ENCODE data around the gene EVC2. TPM values are rescaled to one million over a fixed set of nuclear protein-coding genes. Genes with fewer than 3 reads are reported as not detected.

Gene EVC2
- total RNA-seq, 1 experiment from 2014 or later = 3.2 TPM

DNA sequence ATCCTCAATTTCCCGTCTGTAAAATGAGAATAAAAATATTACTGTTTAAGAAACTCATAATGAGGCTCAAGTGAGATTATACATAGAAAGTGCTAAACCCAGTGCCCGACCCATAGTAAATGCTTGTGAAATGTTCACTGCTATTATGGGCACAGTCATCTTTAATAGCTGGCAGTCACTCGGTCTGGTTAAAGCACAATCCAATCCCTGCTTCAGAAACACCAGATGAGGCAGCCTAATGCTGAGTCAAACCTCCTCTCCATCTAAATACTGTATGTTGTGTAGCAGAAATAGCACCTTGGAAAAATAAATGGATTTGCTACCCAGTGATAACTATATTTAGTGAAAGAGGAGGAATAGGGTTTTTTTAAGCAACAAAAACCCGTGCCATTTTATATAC lies 14.5 kb downstream of the EVC2 start:
- DNase-seq (no peak), ATAC-seq (no peak)
- BruUV-seq (replicated peaks) = no TSS peak
- Histone ChIP-seq H4K20me1 (ENCODE audit: low read length) (no peaks in the 10 kb centered on the region), H3K27ac (ENCODE audit: low read length) (no peak overlapping the region), H2AFZ (ENCODE audit: low read length) (no peak overlapping the region), H3K4me3 (ENCODE audit: low read length) (no peak overlapping the region), H3K4me2 (ENCODE audit: low read length) (no peak overlapping the region), H3K27me3 (ENCODE audit: low read length) (no peaks in the 10 kb centered on the region), H3K9me3 (ENCODE audit: low read length) (no peaks in the 10 kb centered on the region), H3K9ac (ENCODE audit: low read length) (no peak overlapping the region), H3K79me2 (ENCODE audit: low read length) (no peaks in the 10 kb centered on the region), H3F3A (ENCODE audit: low read length, unreplicated experiment) (no peaks in the 10 kb centered on the region), H3K9me2 (replicated peaks; ENCODE audit: low read length) (no peaks in the 10 kb centered on the region), H3K4me1 (ENCODE audit: insufficient read depth, low read length) (no peaks in the 10 kb centered on the region), H3K36me3 (ENCODE audit: low read depth, low read length) (no peaks in the 10 kb centered on the region)
- TF ChIP-seq EZH2 (IDR thresholded peaks at IDR 0.05; ENCODE audit: low read length, unreplicated experiment) = no peak
- TF ChIP-seq, protein P1, sequence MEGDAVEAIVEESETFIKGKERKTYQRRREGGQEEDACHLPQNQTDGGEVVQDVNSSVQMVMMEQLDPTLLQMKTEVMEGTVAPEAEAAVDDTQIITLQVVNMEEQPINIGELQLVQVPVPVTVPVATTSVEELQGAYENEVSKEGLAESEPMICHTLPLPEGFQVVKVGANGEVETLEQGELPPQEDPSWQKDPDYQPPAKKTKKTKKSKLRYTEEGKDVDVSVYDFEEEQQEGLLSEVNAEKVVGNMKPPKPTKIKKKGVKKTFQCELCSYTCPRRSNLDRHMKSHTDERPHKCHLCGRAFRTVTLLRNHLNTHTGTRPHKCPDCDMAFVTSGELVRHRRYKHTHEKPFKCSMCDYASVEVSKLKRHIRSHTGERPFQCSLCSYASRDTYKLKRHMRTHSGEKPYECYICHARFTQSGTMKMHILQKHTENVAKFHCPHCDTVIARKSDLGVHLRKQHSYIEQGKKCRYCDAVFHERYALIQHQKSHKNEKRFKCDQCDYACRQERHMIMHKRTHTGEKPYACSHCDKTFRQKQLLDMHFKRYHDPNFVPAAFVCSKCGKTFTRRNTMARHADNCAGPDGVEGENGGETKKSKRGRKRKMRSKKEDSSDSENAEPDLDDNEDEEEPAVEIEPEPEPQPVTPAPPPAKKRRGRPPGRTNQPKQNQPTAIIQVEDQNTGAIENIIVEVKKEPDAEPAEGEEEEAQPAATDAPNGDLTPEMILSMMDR (conservative IDR thresholded peaks at IDR 0.05; ENCODE audit: low read depth, low read length) = no peak
- no peak for TF ChIP-seq EZH2phosphoT487 (IDR thresholded peaks at IDR 0.05; ENCODE audit: borderline replicate concordance, low read length)
- intact Hi-C loops (cut with micrococcal nuclease) = no loop called here
- ChIA-PET CTCF (no interaction called here), POLR2A (ENCODE audit: unreplicated experiment) (no interaction called here)

DNA sequence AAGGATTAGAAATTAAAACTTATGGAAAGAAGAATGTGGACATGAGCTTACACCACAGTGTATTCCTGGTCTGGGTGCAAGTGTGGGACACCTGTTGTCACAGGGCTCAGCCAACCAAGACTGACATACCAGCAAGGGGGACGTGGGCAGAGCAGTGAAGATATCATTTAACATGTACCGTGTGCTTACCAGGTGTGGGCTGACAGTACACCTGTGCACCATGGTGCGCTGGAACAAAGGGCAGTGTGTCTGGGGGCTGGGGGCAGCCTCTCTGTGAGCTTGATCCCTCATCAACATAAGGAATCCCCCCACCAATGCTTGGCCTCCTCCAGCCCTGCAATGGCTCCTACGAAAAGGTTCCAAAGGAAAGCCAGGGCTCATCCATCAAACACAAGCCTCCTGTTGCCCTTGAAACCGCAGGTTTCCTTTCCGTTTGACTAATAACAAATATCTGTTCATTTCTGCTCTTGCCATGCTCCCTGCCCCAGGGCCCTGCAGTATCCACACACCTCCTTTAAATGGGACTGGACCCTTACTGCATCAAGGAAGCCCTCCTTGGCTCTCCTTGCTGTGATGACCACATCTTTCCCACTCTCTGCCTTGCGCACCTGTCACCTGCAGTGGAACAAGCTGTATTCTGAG lies 16.7 kb downstream of the EVC2 start:
- Histone ChIP-seq H3K4me1 (ENCODE audit: insufficient read depth, low read length) (no peaks in the 10 kb centered on the region), H3K9ac (ENCODE audit: low read length) (no peak overlapping the region), H4K20me1 (ENCODE audit: low read length) (no peaks in the 10 kb centered on the region), H3K4me2 (ENCODE audit: low read length) (no peak overlapping the region), H3K27me3 (ENCODE audit: low read length) (no peaks in the 10 kb centered on the region), H3K9me2 (replicated peaks; ENCODE audit: low read length) (no peaks in the 10 kb centered on the region), H3K9me3 (ENCODE audit: low read length) (no peaks in the 10 kb centered on the region), H2AFZ (ENCODE audit: low read length) (no peak overlapping the region), H3K36me3 (ENCODE audit: low read depth, low read length) (no peaks in the 10 kb centered on the region), H3K27ac (ENCODE audit: low read length) (no peak overlapping the region), H3F3A (ENCODE audit: low read length, unreplicated experiment) (no peaks in the 10 kb centered on the region), H3K79me2 (ENCODE audit: low read length) (no peaks in the 10 kb centered on the region), H3K4me3 (ENCODE audit: low read length) (no peak overlapping the region)
- TF ChIP-seq EZH2 (IDR thresholded peaks at IDR 0.05; ENCODE audit: low read length, unreplicated experiment) (no peak), EZH2phosphoT487 (IDR thresholded peaks at IDR 0.05; ENCODE audit: borderline replicate concordance, low read length) (no peak)
- TF ChIP-seq, protein P1 (conservative IDR thresholded peaks at IDR 0.05; ENCODE audit: low read depth, low read length) = no peak
- BruUV-seq (replicated peaks) = no TSS peak
- ATAC-seq = no peak
- intact Hi-C loops (cut with micrococcal nuclease) = no loop called here
- ChIA-PET CTCF (no interaction called here), POLR2A (ENCODE audit: unreplicated experiment) (no interaction called here)
- DNase-seq = no peak

DNA sequence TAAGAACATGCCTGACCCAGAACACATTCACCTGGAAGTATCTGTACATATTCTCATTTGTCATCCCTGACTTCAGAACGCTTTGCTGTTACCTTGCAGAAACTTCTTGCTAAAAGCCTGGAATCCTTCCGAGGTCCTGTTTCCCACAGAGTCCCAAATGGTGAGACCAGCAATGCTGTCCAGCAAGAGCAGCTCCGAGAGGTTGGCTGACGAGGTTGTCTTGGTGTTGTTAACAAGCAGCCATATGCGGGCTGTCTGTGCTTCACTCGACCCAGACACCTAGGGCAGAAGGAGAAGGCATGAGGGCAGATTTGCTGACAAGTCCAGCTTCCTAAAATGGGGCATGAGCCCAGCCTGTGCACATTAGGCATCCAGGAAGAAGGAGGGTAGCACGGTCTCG lies 19.3 kb downstream of the EVC2 start:
- no peaks in the 10 kb centered on the region for H3K27me3 ChIP-seq (ENCODE audit: low read length)
- no peaks in the 10 kb centered on the region for H3F3A ChIP-seq (ENCODE audit: low read length, unreplicated experiment)
- ATAC-seq = no peak
- BruUV-seq (replicated peaks) = no TSS peak
- no peak overlapping the region for H3K9ac ChIP-seq (ENCODE audit: low read length)
- no peak overlapping the region for H3K4me3 ChIP-seq (ENCODE audit: low read length)
- CTCF ChIA-PET = no interaction called here
- no peaks in the 10 kb centered on the region for H3K36me3 ChIP-seq (ENCODE audit: low read depth, low read length)
- no peak for TF ChIP-seq EZH2phosphoT487 (IDR thresholded peaks at IDR 0.05; ENCODE audit: borderline replicate concordance, low read length)
- TF ChIP-seq EZH2 (IDR thresholded peaks at IDR 0.05; ENCODE audit: low read length, unreplicated experiment) = no peak
- TF ChIP-seq, protein P1 (conservative IDR thresholded peaks at IDR 0.05; ENCODE audit: low read depth, low read length) = no peak
- no peaks in the 10 kb centered on the region for H3K4me1 ChIP-seq (ENCODE audit: insufficient read depth, low read length)
- H3K79me2 ChIP-seq (ENCODE audit: low read length) = no peaks in the 10 kb centered on the region
- no peak overlapping the region for H2AFZ ChIP-seq (ENCODE audit: low read length)
- POLR2A ChIA-PET (ENCODE audit: unreplicated experiment) = no interaction called here
- DNase-seq = no peak
- no peak overlapping the region for H3K27ac ChIP-seq (ENCODE audit: low read length)
- no peaks in the 10 kb centered on the region for H4K20me1 ChIP-seq (ENCODE audit: low read length)
- intact Hi-C loops (cut with micrococcal nuclease) = no loop called here
- H3K4me2 ChIP-seq (ENCODE audit: low read length) = no peak overlapping the region
- H3K9me3 ChIP-seq (ENCODE audit: low read length) = no peaks in the 10 kb centered on the region
- no peaks in the 10 kb centered on the region for H3K9me2 ChIP-seq (replicated peaks; ENCODE audit: low read length)

Data from PC-3 (cell line).